Neural cell (in vitro differentiated cells): ENCODE measurements around the gene CHEK1. TPM values are rescaled to one million over a fixed set of nuclear protein-coding genes. Genes with fewer than 3 reads are reported as not detected.

Source experiments
- H2AFZ ChIP-seq: fragments of 200-600, 300-800 bp; sonication (generic), shearing (Covaris generic); 2 replicates; pipeline ENCODE4 v1.6.0; 2014; ENCODE audit warnings: low read depth, mild to moderate bottlenecking, antibody characterized with exemption, low read length, moderate library complexity
- H3F3A ChIP-seq: fragments of 200-600 bp; shearing (Covaris generic); 2 replicates; pipeline ENCODE4 v1.6.1; 2016; ENCODE audit warnings: mild to moderate bottlenecking, moderate library complexity, mixed read lengths, antibody characterized with exemption, low read length; ENCODE audit not compliant: insufficient read depth, poor library complexity, severe bottlenecking
- H3K27ac ChIP-seq: fragments of 200-600, 300-800 bp; sonication (generic), shearing (Covaris generic); 2 replicates; pipeline ENCODE4 v1.5.1; 2014; ENCODE audit warnings: mild to moderate bottlenecking, low read length, moderate library complexity
- H3K27me3 ChIP-seq: fragments of 300-800, 200-600 bp; sonication (generic), shearing (Covaris generic); 2 replicates; pipeline ENCODE4 v1.6.0; 2014; ENCODE audit warnings: mild to moderate bottlenecking, low read depth, low read length, moderate library complexity; ENCODE audit not compliant: insufficient read depth
- H3K36me3 ChIP-seq: fragments of 300-800, 200-600 bp; sonication (generic), shearing (Covaris generic); 2 replicates; pipeline ENCODE4 v1.5.1; 2014; ENCODE audit warnings: mild to moderate bottlenecking, antibody characterized with exemption, low read length, moderate library complexity; ENCODE audit not compliant: insufficient read depth
- H3K4me2 ChIP-seq: fragments of 300-800, 200-600 bp; sonication (generic), shearing (Covaris generic); 2 replicates; pipeline ENCODE4 v1.6.0; 2014; ENCODE audit warnings: mild to moderate bottlenecking, low read length
- H3K4me3 ChIP-seq: fragments of 300-800, 200-600 bp; sonication (generic), shearing (Covaris generic); 2 replicates; pipeline ENCODE4 v1.5.1; 2014; ENCODE audit warnings: mild to moderate bottlenecking, low read length, moderate library complexity
- H3K79me2 ChIP-seq: fragments of 200-600 bp; shearing (Covaris generic); replicated peaks from 2 replicates; pipeline ENCODE4 v1.6.0; 2014; ENCODE audit warnings: mild to moderate bottlenecking, low read length, moderate library complexity; ENCODE audit not compliant: insufficient read depth
- H3K9ac ChIP-seq: fragments of 300-800, 200-600 bp; sonication (generic), shearing (Covaris generic); 2 replicates; pipeline ENCODE4 v1.6.1; 2016; ENCODE audit warnings: mild to moderate bottlenecking, low read length, mixed read lengths
- H3K9me2 ChIP-seq: fragments of 200-600 bp; shearing (Covaris generic); 2 replicates; pipeline ENCODE4 v1.6.1; 2016; ENCODE audit warnings: mild to moderate bottlenecking, low read length, mixed read lengths; ENCODE audit not compliant: insufficient read depth
- H3K9me3 ChIP-seq: fragments of 200-600, 300-800 bp; sonication (generic), shearing (Covaris generic); 2 replicates; pipeline ENCODE4 v1.6.1; 2016; ENCODE audit warnings: mild to moderate bottlenecking, mixed run types, low read length, moderate library complexity, mixed read lengths
- H4K20me1 ChIP-seq: fragments of 200-600 bp; shearing (Covaris generic); 2 replicates; pipeline ENCODE4 v1.6.1; 2016; ENCODE audit warnings: mild to moderate bottlenecking, mixed run types; ENCODE audit not compliant: insufficient read depth
- EP300 ChIP-seq: fragments of 450-650 bp; conservative IDR thresholded peaks from 2 replicates; pipeline ENCODE4 v1.6.1; 2014; ENCODE audit warnings: antibody characterized with exemption, mild to moderate bottlenecking, moderate library complexity; ENCODE audit not compliant: poor library complexity, severe bottlenecking
- EZH2 ChIP-seq: fragments of 200-600, 300-800 bp; shearing (Covaris generic), sonication (generic); IDR thresholded peaks from 2 replicates; pipeline ENCODE4 v1.6.1; 2014; ENCODE audit warnings: antibody characterized with exemption, low read length, borderline replicate concordance, mild to moderate bottlenecking; ENCODE audit not compliant: insufficient read depth, poor library complexity, severe bottlenecking
- MXI1 ChIP-seq: fragments of 450-650 bp; conservative IDR thresholded peaks from 2 replicates; pipeline ENCODE4 v1.6.1; 2014; ENCODE audit warnings: antibody characterized with exemption, mild to moderate bottlenecking; ENCODE audit not compliant: poor library complexity, severe bottlenecking
- POLR2AphosphoS5 ChIP-seq: IDR thresholded peaks from 2 replicates; pipeline ENCODE4 v1.6.1; 2012
- RAD21 ChIP-seq: fragments of 450-650 bp; conservative IDR thresholded peaks from 2 replicates; pipeline ENCODE4 v1.6.1; 2014; ENCODE audit warnings: antibody characterized with exemption, mild to moderate bottlenecking, moderate library complexity
- SMC3 ChIP-seq: fragments of 450-650 bp; conservative IDR thresholded peaks from 2 replicates; pipeline ENCODE4 v1.6.1; 2014; ENCODE audit warnings: antibody characterized with exemption, mild to moderate bottlenecking, moderate library complexity; ENCODE audit not compliant: poor library complexity
- TAF1 ChIP-seq: IDR thresholded peaks from 2 replicates; pipeline ENCODE4 v1.6.1; 2012; ENCODE audit warnings: low read depth
- polyA plus RNA-seq: library from polyadenylated mRNA; depleted of rRNA; stranded (reverse); fragments of >200 nt; gene quantifications from 2 replicates; pipeline ENCODE4 v1.2.3, GENCODE V29; 2014
- TF ChIP-seq, protein P1 (sequence below): fragments of 450-650 bp; IDR thresholded peaks from 2 replicates; pipeline ENCODE4 v1.5.1; 2014; ENCODE audit warnings: antibody characterized with exemption, mild to moderate bottlenecking, moderate library complexity; ENCODE audit not compliant: poor library complexity, severe bottlenecking
- TF ChIP-seq, protein P2 (sequence below): IDR thresholded peaks from 2 replicates; pipeline ENCODE4 v1.6.1; 2012; ENCODE audit warnings: borderline replicate concordance

Gene CHEK1
- polyA plus RNA-seq, 1 donor from 2014 or later: 33.0 TPM

DNA sequence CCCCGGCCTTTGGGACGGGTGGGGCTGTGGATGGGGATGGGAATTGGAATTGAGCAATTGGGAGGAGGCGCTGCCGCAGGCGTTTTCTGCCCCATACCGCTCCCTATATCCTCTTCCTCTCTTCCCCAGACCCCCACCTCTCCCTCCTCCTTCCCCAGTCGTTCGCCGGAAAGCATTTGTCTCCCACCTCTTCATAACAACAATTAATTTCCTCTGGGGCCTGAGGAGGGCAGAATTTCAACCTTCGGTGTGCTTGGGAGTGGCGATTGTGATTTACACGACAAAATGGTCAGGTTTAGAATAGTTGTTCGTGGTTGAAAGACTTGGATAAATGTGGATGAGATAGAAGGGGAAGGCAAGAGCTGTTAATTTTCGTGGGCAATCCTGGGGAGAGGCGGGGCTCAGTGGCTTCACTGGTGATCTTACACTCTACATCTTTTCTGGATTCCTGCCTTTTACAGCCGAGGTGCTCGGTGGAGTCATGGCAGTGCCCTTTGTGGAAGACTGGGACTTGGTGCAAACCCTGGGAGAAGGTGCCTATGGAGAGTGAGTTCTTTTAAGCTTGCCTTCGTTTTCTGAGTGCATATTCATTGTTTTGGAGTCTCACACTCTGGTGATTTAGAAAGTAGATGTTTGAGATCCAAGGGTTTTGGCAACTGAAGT lies 1.5 kb downstream of the CHEK1 start:
- peak overlapping the region; percentile 93 for H3K9ac ChIP-seq
- peaks cover 10% of the 10 kb centered on the region for H3F3A ChIP-seq
- H4K20me1 ChIP-seq: no peaks in the 10 kb centered on the region
- H3K27me3 ChIP-seq: no peaks in the 10 kb centered on the region
- peak overlapping the region; percentile 61 for H2AFZ ChIP-seq
- H3K9me2 ChIP-seq: no peaks in the 10 kb centered on the region
- H3K27ac ChIP-seq: peak overlapping the region; percentile 95
- H3K36me3 ChIP-seq: no peaks in the 10 kb centered on the region
- H3K4me2 ChIP-seq: peak overlapping the region; percentile 89
- peak; percentile 57 for TF ChIP-seq RAD21
- TF ChIP-seq, protein P1, sequence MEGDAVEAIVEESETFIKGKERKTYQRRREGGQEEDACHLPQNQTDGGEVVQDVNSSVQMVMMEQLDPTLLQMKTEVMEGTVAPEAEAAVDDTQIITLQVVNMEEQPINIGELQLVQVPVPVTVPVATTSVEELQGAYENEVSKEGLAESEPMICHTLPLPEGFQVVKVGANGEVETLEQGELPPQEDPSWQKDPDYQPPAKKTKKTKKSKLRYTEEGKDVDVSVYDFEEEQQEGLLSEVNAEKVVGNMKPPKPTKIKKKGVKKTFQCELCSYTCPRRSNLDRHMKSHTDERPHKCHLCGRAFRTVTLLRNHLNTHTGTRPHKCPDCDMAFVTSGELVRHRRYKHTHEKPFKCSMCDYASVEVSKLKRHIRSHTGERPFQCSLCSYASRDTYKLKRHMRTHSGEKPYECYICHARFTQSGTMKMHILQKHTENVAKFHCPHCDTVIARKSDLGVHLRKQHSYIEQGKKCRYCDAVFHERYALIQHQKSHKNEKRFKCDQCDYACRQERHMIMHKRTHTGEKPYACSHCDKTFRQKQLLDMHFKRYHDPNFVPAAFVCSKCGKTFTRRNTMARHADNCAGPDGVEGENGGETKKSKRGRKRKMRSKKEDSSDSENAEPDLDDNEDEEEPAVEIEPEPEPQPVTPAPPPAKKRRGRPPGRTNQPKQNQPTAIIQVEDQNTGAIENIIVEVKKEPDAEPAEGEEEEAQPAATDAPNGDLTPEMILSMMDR: peak; percentile 73
- TF ChIP-seq MXI1: no peak
- TF ChIP-seq EP300: no peak
- TF ChIP-seq, protein P2, sequence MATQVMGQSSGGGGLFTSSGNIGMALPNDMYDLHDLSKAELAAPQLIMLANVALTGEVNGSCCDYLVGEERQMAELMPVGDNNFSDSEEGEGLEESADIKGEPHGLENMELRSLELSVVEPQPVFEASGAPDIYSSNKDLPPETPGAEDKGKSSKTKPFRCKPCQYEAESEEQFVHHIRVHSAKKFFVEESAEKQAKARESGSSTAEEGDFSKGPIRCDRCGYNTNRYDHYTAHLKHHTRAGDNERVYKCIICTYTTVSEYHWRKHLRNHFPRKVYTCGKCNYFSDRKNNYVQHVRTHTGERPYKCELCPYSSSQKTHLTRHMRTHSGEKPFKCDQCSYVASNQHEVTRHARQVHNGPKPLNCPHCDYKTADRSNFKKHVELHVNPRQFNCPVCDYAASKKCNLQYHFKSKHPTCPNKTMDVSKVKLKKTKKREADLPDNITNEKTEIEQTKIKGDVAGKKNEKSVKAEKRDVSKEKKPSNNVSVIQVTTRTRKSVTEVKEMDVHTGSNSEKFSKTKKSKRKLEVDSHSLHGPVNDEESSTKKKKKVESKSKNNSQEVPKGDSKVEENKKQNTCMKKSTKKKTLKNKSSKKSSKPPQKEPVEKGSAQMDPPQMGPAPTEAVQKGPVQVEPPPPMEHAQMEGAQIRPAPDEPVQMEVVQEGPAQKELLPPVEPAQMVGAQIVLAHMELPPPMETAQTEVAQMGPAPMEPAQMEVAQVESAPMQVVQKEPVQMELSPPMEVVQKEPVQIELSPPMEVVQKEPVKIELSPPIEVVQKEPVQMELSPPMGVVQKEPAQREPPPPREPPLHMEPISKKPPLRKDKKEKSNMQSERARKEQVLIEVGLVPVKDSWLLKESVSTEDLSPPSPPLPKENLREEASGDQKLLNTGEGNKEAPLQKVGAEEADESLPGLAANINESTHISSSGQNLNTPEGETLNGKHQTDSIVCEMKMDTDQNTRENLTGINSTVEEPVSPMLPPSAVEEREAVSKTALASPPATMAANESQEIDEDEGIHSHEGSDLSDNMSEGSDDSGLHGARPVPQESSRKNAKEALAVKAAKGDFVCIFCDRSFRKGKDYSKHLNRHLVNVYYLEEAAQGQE: peak; percentile 19
- no peak for TF ChIP-seq TAF1
- TF ChIP-seq EZH2: no peak
- TF ChIP-seq POLR2AphosphoS5: peak; percentile 23
- TF ChIP-seq SMC3: peak; percentile 79
- H3K79me2 ChIP-seq: peaks cover 37% of the 10 kb centered on the region
- peak overlapping the region; percentile 78 for H3K4me3 ChIP-seq
- H3K9me3 ChIP-seq: no peaks in the 10 kb centered on the region

DNA sequence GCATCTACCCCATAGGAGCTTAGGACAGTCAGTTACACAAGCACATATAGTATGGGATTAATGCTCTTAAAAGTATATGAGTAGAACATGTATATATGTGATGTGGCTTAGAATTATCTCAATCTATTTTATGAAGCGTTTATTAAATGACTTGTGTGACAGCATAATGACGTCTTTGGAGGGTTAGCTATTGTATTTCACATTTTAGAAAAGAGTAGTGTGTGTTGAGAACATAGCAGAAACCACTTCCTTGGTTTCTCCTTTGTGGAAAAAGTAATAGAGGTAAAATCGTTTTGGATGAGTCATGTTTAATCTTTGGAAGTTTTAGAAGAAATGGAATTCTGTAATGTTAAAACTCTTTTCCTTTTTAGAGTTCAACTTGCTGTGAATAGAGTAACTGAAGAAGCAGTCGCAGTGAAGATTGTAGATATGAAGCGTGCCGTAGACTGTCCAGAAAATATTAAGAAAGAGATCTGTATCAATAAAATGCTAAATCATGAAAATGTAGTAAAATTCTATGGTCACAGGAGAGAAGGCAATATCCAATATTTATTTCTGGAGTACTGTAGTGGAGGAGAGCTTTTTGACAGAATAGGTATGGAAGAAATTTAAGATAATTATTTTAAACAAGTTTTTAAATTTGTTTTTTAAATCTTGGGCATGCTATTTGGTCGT lies 2.4 kb downstream of the CHEK1 start:
- Histone ChIP-seq H3K27ac (peak overlapping the region; percentile 95), H2AFZ (peak overlapping the region; percentile 61), H3K4me3 (peak overlapping the region; percentile 78), H3K9me2 (no peaks in the 10 kb centered on the region), H3F3A (peaks cover 10% of the 10 kb centered on the region), H4K20me1 (no peaks in the 10 kb centered on the region), H3K79me2 (peaks cover 37% of the 10 kb centered on the region), H3K9me3 (no peaks in the 10 kb centered on the region), H3K36me3 (no peaks in the 10 kb centered on the region), H3K4me2 (peak overlapping the region; percentile 89), H3K9ac (peak overlapping the region; percentile 93), H3K27me3 (no peaks in the 10 kb centered on the region)
- TF ChIP-seq, protein P1: no peak
- TF ChIP-seq POLR2AphosphoS5 (no peak), EZH2 (no peak), MXI1 (no peak)
